ENCODE measurements around the gene DOC2A. TPM values are rescaled to one million over a fixed set of nuclear protein-coding genes. Genes with fewer than 3 reads are reported as not detected.
"Not testable (repeated sequence)": the region's sequence is repeated elsewhere in the genome, so short reads cannot be mapped to it uniquely, and the experiment has no call there.

DOC2A gene
- total RNA-seq, 1 donor from 2014 or later, result 0.15 TPM

- no peak for DNase-seq (ENCODE audit: low spot score)
- no peak for ATAC-seq
These were observed 36.3 kb downstream of the DOC2A start for GRCh38 chr16:29974291-29975133.

- DNase-seq (ENCODE audit: low spot score), result peak; percentile 99
These were observed 37.2 kb downstream of the DOC2A start, which contains the start of gene TAOK2 for GRCh38 chr16:29973384-29974246. TAOK2 (plus strand) TSS chr16:29973868; CDS start chr16:29977773, 3,905 bp downstream.

GRCh38 chr16:29972992-29973383 lies 37.8 kb downstream of the DOC2A start:
- no peak for DNase-seq (ENCODE audit: low spot score)
- ATAC-seq, result no peak

More at GRCh38 chr16:29973384-29974246, 37.2 kb downstream of the DOC2A start, which contains the start of gene TAOK2:
- ATAC-seq, result peak; percentile 98

GRCh38 chr16:29972500-29972899 lies 38.3 kb downstream of the DOC2A start:
- no peak for DNase-seq (ENCODE audit: low spot score)
- ATAC-seq, result no peak

- ATAC-seq (no peak), DNase-seq (ENCODE audit: low spot score) (no peak)
These were observed 39.5 kb downstream of the DOC2A start for GRCh38 chr16:29971304-29971703.

- DNase-seq (ENCODE audit: low spot score) (no peak), ATAC-seq (no peak)
These were observed 42.6 kb downstream of the DOC2A start for GRCh38 chr16:29968205-29968604.

- no peak for ATAC-seq
- no peak for DNase-seq (ENCODE audit: low spot score)
These were observed 47.6 kb downstream of the DOC2A start for GRCh38 chr16:29963021-29963743.

GRCh38 chr16:29962344-29962994 lies 48.4 kb downstream of the DOC2A start:
- DNase-seq (ENCODE audit: low spot score) (no peak), ATAC-seq (peak; percentile 33)

- ATAC-seq (peak; percentile 97), DNase-seq (ENCODE audit: low spot score) (peak; percentile 91)
These were observed 49.1 kb downstream of the DOC2A start, which contains the start of gene TMEM219 for GRCh38 chr16:29961479-29962343. TMEM219 (plus strand) TSS chr16:29962079; CDS start chr16:29963144, 1,065 bp downstream.

- no peak for ATAC-seq
These were observed 49.7 kb downstream of the DOC2A start for GRCh38 chr16:29961127-29961478.

GRCh38 chr16:29959821-29960220 lies 51.0 kb downstream of the DOC2A start:
- ATAC-seq; DNase-seq (ENCODE audit: low spot score): not testable (repeated sequence)

More at GRCh38 chr16:29961127-29961478, 49.7 kb downstream of the DOC2A start:
- no peak for DNase-seq (ENCODE audit: low spot score)

- ATAC-seq (no peak), DNase-seq (ENCODE audit: low spot score) (no peak)
These were observed 51.5 kb downstream of the DOC2A start for GRCh38 chr16:29959293-29959692.

GRCh38 chr16:29958756-29959155 lies 52.1 kb downstream of the DOC2A start:
- ATAC-seq, result no peak

More at GRCh38 chr16:29958756-29959155, 52.1 kb downstream of the DOC2A start:
- DNase-seq (ENCODE audit: low spot score), result no peak

Other genes starting within 250 kb of the DOC2A start
- gene ZG16, start 232.8 kb downstream of the DOC2A start, total RNA-seq, result 1.3 TPM
- 27.2 TPM for gene KIF22, start 220.3 kb downstream of the DOC2A start, total RNA-seq
- gene MAZ, start 204.5 kb downstream of the DOC2A start, total RNA-seq, result 101 TPM
- gene PRRT2, start 198.8 kb downstream of the DOC2A start, total RNA-seq, result 0.33 TPM
- 11.9 TPM for gene PAGR1, start 194.9 kb downstream of the DOC2A start, total RNA-seq
- 44.4 TPM for gene MVP, start 190.6 kb downstream of the DOC2A start, total RNA-seq
- 53.1 TPM for gene CDIPT, start 147.8 kb downstream of the DOC2A start, total RNA-seq
- 0.55 TPM for gene SEZ6L2, start 111.5 kb downstream of the DOC2A start, total RNA-seq
- 0.13 TPM for gene ASPHD1, start 110.5 kb downstream of the DOC2A start, total RNA-seq
- gene KCTD13, start 84.8 kb downstream of the DOC2A start, total RNA-seq, result 9.8 TPM
- 71.0 TPM for gene TMEM219, start 48.9 kb downstream of the DOC2A start, total RNA-seq
- gene TAOK2, start 37.2 kb downstream of the DOC2A start, total RNA-seq, result 21.1 TPM
- 9.2 TPM for gene HIRIP3, start 15.4 kb downstream of the DOC2A start, total RNA-seq
- gene INO80E, start 14.8 kb downstream of the DOC2A start, total RNA-seq, result 34.7 TPM
- not detected for gene C16orf92, start 12.2 kb upstream of the DOC2A start, total RNA-seq
- gene TLCD3B, start 20.2 kb upstream of the DOC2A start, total RNA-seq, result 0.13 TPM
- 176 TPM for gene ALDOA, start 54.7 kb upstream of the DOC2A start, total RNA-seq
- gene PPP4C, start 65.0 kb upstream of the DOC2A start, total RNA-seq, result 51.0 TPM
- 0.86 TPM for gene TBX6, start 80.9 kb upstream of the DOC2A start, total RNA-seq
- 20.9 TPM for gene YPEL3, start 85.2 kb upstream of the DOC2A start, total RNA-seq
- 1.4 TPM for gene GDPD3, start 102.5 kb upstream of the DOC2A start, total RNA-seq
- 12.3 TPM for gene MAPK3, start 112.2 kb upstream of the DOC2A start, total RNA-seq
- gene CORO1A, start 172.6 kb upstream of the DOC2A start, total RNA-seq, result 8.5 TPM
- gene BOLA2B, start 182.6 kb upstream of the DOC2A start, total RNA-seq, result 21.7 TPM
- 77.1 TPM for gene SLX1A, start 182.8 kb upstream of the DOC2A start, total RNA-seq
- gene SULT1A3, start 188.2 kb upstream of the DOC2A start, total RNA-seq, result 22.8 TPM
- gene NPIPB13, start 237.5 kb upstream of the DOC2A start, total RNA-seq, result 6.2 TPM

Data from left lobe of liver (tissue), 2 donors.